H1 (cell line): ENCODE data around the gene TTC22. TPM values are rescaled to one million over a fixed set of nuclear protein-coding genes. Genes with fewer than 3 reads are reported as not detected.

Source experiments
- CTCF ChIA-PET: fragments of 300-600 bp; sonication (Branson Sonifier 250); formaldehyde crosslinking; loops from one replicate; lab custom pipeline; 2021; ENCODE audit not compliant: partially characterized antibody; lab: Charles Lee
- POLR2A ChIA-PET: fragments of 300-600 bp; sonication (Branson Sonifier 250); formaldehyde crosslinking; loops from one replicate; lab custom pipeline; 2021; ENCODE audit warnings: inconsistent platforms; ENCODE audit not compliant: partially characterized antibody; lab: Charles Lee
- DNase-seq, 2 experiments: peaks; one replicate each; pipeline versions ENCODE4 v3.0.0 to v3.0.0-alpha.2; 2010 to 2022; ENCODE audit warnings: low spot score in 2 of 2, low read depth in 1 of 2, mixed read lengths in 1 of 2
- FAIRE-seq: peaks from 2 replicates; lab custom pipeline; 2011; peaks lifted over from hg19 to GRCh38; lab: Jason Lieb, UNC
- H2AFZ ChIP-seq: 2 replicates; pipeline ENCODE4 v1.8.1; 2012; ENCODE audit warnings: low read length, inconsistent platforms
- H2AK5ac ChIP-seq: 2 replicates; pipeline ENCODE4 v1.6.1; 2013; ENCODE audit warnings: low read depth, low read length
- H2BK120ac ChIP-seq: replicated peaks from 2 replicates; pipeline ENCODE3; 2013; ENCODE audit warnings: low read depth, low read length, inconsistent platforms
- H2BK12ac ChIP-seq: 2 replicates; pipeline ENCODE4 v1.6.1; 2013; ENCODE audit warnings: low read depth, low read length
- H2BK15ac ChIP-seq: 2 replicates; pipeline ENCODE4 v1.6.1; 2013; ENCODE audit warnings: low read length
- H2BK20ac ChIP-seq: 2 replicates; pipeline ENCODE4 v1.6.1; 2013; ENCODE audit warnings: low read length
- H2BK5ac ChIP-seq: 2 replicates; pipeline ENCODE4 v1.6.1; 2013; ENCODE audit warnings: low read depth, low read length
- H3K14ac ChIP-seq: 2 replicates; pipeline ENCODE4 v1.6.1; 2013; ENCODE audit warnings: inconsistent platforms; ENCODE audit not compliant: insufficient read length
- H3K18ac ChIP-seq: 2 replicates; pipeline ENCODE4 v1.6.1; 2013; ENCODE audit warnings: low read length; ENCODE audit errors: extremely low read depth
- H3K23ac ChIP-seq: 2 replicates; pipeline ENCODE4 v1.6.1; 2013; ENCODE audit warnings: inconsistent platforms; ENCODE audit not compliant: insufficient read length
- H3K23me2 ChIP-seq: 2 replicates; pipeline ENCODE4 v1.6.1; 2013; ENCODE audit warnings: low read depth, low read length
- H3K27ac ChIP-seq: 2 replicates; pipeline ENCODE4 v1.6.1; 2011; ENCODE audit warnings: low read depth, low read length, inconsistent platforms
- H3K27me3 ChIP-seq, 4 experiments: replicated peaks in 1 of 4; 1 replicate in 1 of 4; 2 replicates in 3 of 4; pipeline versions ENCODE4 v1.6.1 to v1.8.1; 2011 to 2013; ENCODE audit warnings: low read length in 3 of 4, mild to moderate bottlenecking in 3 of 4, inconsistent platforms in 2 of 4, mixed read lengths in 2 of 4, moderate library complexity in 1 of 4; ENCODE audit not compliant: control insufficient read depth in 3 of 4, insufficient read depth in 3 of 4; ENCODE audit errors: extremely low read depth in 1 of 4
- H3K36me3 ChIP-seq, 4 experiments: 2 replicates each; pipeline versions ENCODE4 v1.6.1 to v1.8.1; 2011 to 2013; ENCODE audit warnings: mild to moderate bottlenecking in 4 of 4, low read length in 3 of 4, moderate library complexity in 2 of 4, control low read depth in 1 of 4, inconsistent platforms in 1 of 4; ENCODE audit not compliant: insufficient read depth in 4 of 4, control insufficient read depth in 2 of 4
- H3K4ac ChIP-seq: replicated peaks from 2 replicates; pipeline ENCODE3; 2013; ENCODE audit warnings: low read length, low read depth, mixed read lengths, inconsistent platforms; ENCODE audit not compliant: insufficient read length
- H3K4me1 ChIP-seq, 4 experiments: replicated peaks in 1 of 4; 1 replicate in 1 of 4; 2 replicates in 3 of 4; pipeline versions ENCODE4 v1.6.1 to v1.8.1; 2011 to 2013; ENCODE audit warnings: low read length in 3 of 4, inconsistent platforms in 2 of 4, mixed read lengths in 1 of 4; ENCODE audit not compliant: insufficient read depth in 4 of 4, control insufficient read depth in 3 of 4
- H3K4me2 ChIP-seq, 2 experiments: 2 replicates each; pipeline versions ENCODE4 v1.6.1 to v1.8.1; 2011 to 2013; ENCODE audit warnings: low read depth in 2 of 2, low read length in 2 of 2, control low read depth in 1 of 2, inconsistent platforms in 1 of 2, mild to moderate bottlenecking in 1 of 2; ENCODE audit not compliant: insufficient read depth in 1 of 2
- H3K4me3 ChIP-seq, 4 experiments: fragments of 200-600, 300-600 bp in 1 of 4; sonication (generic), shearing (Covaris generic), sonication (Bioruptor Twin) in 1 of 4; 2 replicates each; pipeline versions ENCODE4 v1.5.1 to v1.8.1; 2011 to 2016; ENCODE audit warnings: low read length in 4 of 4, low read depth in 3 of 4, control low read depth in 2 of 4, inconsistent platforms in 2 of 4, mild to moderate bottlenecking in 2 of 4, mixed read lengths in 1 of 4, moderate library complexity in 1 of 4; ENCODE audit not compliant: insufficient read depth in 2 of 4; ENCODE audit errors: extremely low read depth in 1 of 4
- H3K56ac ChIP-seq: replicated peaks from 2 replicates; pipeline ENCODE3; 2013; ENCODE audit warnings: low read depth, mild to moderate bottlenecking, mixed read lengths, low read length, inconsistent platforms; ENCODE audit not compliant: insufficient read length
- H3K79me1 ChIP-seq: 2 replicates; pipeline ENCODE4 v1.6.1; 2013; ENCODE audit warnings: low read depth, low read length, control low read depth
- H3K79me2 ChIP-seq, 2 experiments: 2 replicates each; pipeline versions ENCODE4 v1.6.1 to v1.8.1; 2012 to 2013; ENCODE audit warnings: low read length in 2 of 2, mild to moderate bottlenecking in 2 of 2, inconsistent platforms in 1 of 2; ENCODE audit not compliant: insufficient read depth in 2 of 2, control insufficient read depth in 1 of 2
- H3K9ac ChIP-seq, 4 experiments: replicated peaks in 1 of 4; 1 replicate in 1 of 4; 2 replicates in 3 of 4; pipeline versions ENCODE4 v1.6.1 to v1.8.1; 2011 to 2013; ENCODE audit warnings: low read depth in 3 of 4, low read length in 3 of 4, control low read depth in 2 of 4, mild to moderate bottlenecking in 2 of 4, moderate library complexity in 2 of 4, inconsistent platforms in 1 of 4; ENCODE audit errors: extremely low read depth in 1 of 4
- H3K9me3 ChIP-seq, 2 experiments: 2 replicates each; pipeline versions ENCODE4 v1.6.1 to v1.8.1; 2012 to 2013; ENCODE audit warnings: mild to moderate bottlenecking in 2 of 2, moderate library complexity in 2 of 2, control low read depth in 1 of 2, inconsistent platforms in 1 of 2, low read depth in 1 of 2, low read length in 1 of 2, mixed read lengths in 1 of 2; ENCODE audit not compliant: insufficient read depth in 2 of 2
- H4K20me1 ChIP-seq, 2 experiments: replicated peaks in 1 of 2; 2 replicates each; pipeline versions ENCODE3 to v1.8.1; 2011 to 2013; ENCODE audit warnings: inconsistent platforms in 2 of 2, low read length in 2 of 2, mild to moderate bottlenecking in 1 of 2; ENCODE audit not compliant: insufficient read depth in 2 of 2, control insufficient read depth in 1 of 2
- H4K5ac ChIP-seq: 2 replicates; pipeline ENCODE4 v1.6.1; 2013; ENCODE audit warnings: low read length, low read depth, mixed read lengths, inconsistent platforms; ENCODE audit not compliant: insufficient read length
- H4K8ac ChIP-seq: 2 replicates; pipeline ENCODE4 v1.8.0; 2013; ENCODE audit warnings: mild to moderate bottlenecking, moderate library complexity, low read length, inconsistent platforms; ENCODE audit not compliant: insufficient read depth; ENCODE audit errors: extremely low read depth
- H4K91ac ChIP-seq: replicated peaks from 2 replicates; pipeline ENCODE3; 2013; ENCODE audit warnings: low read length, mixed read lengths, inconsistent platforms; ENCODE audit not compliant: insufficient read length
- ASH2L ChIP-seq: fragments of 200-600, 300-600 bp; sonication (generic); IDR thresholded peaks from one replicate; pipeline ENCODE4 v1.7.1; 2017; ENCODE audit warnings: low read length
- CTCF ChIP-seq, 3 experiments: IDR thresholded peaks; 1 replicate in 2 of 3; 2 replicates in 1 of 3; pipeline versions ENCODE4 v1.5.1 to v1.6.1; 2011; ENCODE audit warnings: low read length in 3 of 3, mild to moderate bottlenecking in 3 of 3, inconsistent platforms in 2 of 3, low read depth in 1 of 3, moderate library complexity in 1 of 3; ENCODE audit not compliant: insufficient read depth in 1 of 3; ENCODE audit errors: control extremely low read depth in 1 of 3
- EGR1 ChIP-seq: IDR thresholded peaks from 2 replicates; pipeline ENCODE4 v1.6.1; 2011; ENCODE audit warnings: low read depth, low read length, borderline replicate concordance
- EP300 ChIP-seq, 2 experiments: IDR thresholded peaks; 1 replicate in 1 of 2; 2 replicates in 1 of 2; pipeline ENCODE4 v1.6.1; 2011 to 2012; ENCODE audit warnings: low read depth in 2 of 2, low read length in 2 of 2, mild to moderate bottlenecking in 2 of 2, borderline replicate concordance in 1 of 2, inconsistent platforms in 1 of 2, moderate library complexity in 1 of 2
- EZH2 ChIP-seq: fragments of 200-600 bp; sonication (generic); IDR thresholded peaks from 2 replicates; pipeline ENCODE4 v1.7.1; 2012; ENCODE audit warnings: low read depth, mild to moderate bottlenecking, moderate library complexity, low read length, inconsistent platforms; ENCODE audit not compliant: severe bottlenecking
- KDM5A ChIP-seq: fragments of 200-600 bp; IDR thresholded peaks from 2 replicates; pipeline ENCODE4 v1.7.1; 2012; ENCODE audit warnings: mild to moderate bottlenecking, low read length, inconsistent platforms, mixed read lengths
- NANOG ChIP-seq: IDR thresholded peaks from 2 replicates; pipeline ENCODE4 v1.6.1; 2011; ENCODE audit warnings: low read length, low read depth, mild to moderate bottlenecking, inconsistent platforms; ENCODE audit not compliant: insufficient read depth, poor library complexity, severe bottlenecking
- POLR2A ChIP-seq, 2 experiments: IDR thresholded peaks; 1 replicate in 1 of 2; 2 replicates in 1 of 2; pipeline ENCODE4 v1.6.1; 2011; ENCODE audit warnings: low read depth in 2 of 2, low read length in 2 of 2, mild to moderate bottlenecking in 2 of 2; ENCODE audit errors: control extremely low read depth in 1 of 2
- RAD21 ChIP-seq, 2 experiments: IDR thresholded peaks in 1 of 2; conservative IDR thresholded peaks in 1 of 2; 2 replicates each; pipeline ENCODE4 v1.6.1; 2011; ENCODE audit warnings: low read depth in 2 of 2, low read length in 2 of 2, improper control_type of control experiment in 1 of 2, inconsistent platforms in 1 of 2, mild to moderate bottlenecking in 1 of 2, moderate library complexity in 1 of 2
- SIN3A ChIP-seq, 2 experiments: IDR thresholded peaks in 1 of 2; conservative IDR thresholded peaks in 1 of 2; 2 replicates each; pipeline ENCODE4 v1.6.1; 2011 to 2012; ENCODE audit warnings: low read length in 2 of 2, improper control_type of control experiment in 1 of 2, low read depth in 1 of 2, mild to moderate bottlenecking in 1 of 2
- WGBS, 2 experiments: shearing (Covaris generic) in 1 of 2; methylation state at CpG; one replicate each; pipeline versions ENCODE4 v1.1.6 to v1.1.7; 2013 to 2015; ENCODE audit warnings: low lambda C conversion rate in 2 of 2, mixed read lengths in 2 of 2, inconsistent platforms in 1 of 2, low coverage in 1 of 2, missing lambda C conversion rate in 1 of 2; ENCODE audit not compliant: insufficient replicate concordance in 2 of 2, insufficient coverage in 1 of 2, insufficient read length in 1 of 2; ENCODE audit errors: extremely low coverage in 1 of 2, missing lambda C conversion rate in 1 of 2; 5-methylcytosine and 5-hydroxymethylcytosine counted together
- polyA plus RNA-seq, 7 experiments: library from polyadenylated mRNA; depleted of rRNA in 3 of 7; stranded (reverse) in 5 of 7; unstranded in 2 of 7; fragments of >200 nt in 5 of 7; fragments of 200-250 nt in 2 of 7; gene quantifications; 1 replicate in 5 of 7; 2 replicates in 1 of 7; 4 replicates in 1 of 7; pipeline versions ENCODE4 v1.2.1 to v1.2.3, GENCODE V29; 2011 to 2013; ENCODE audit warnings: missing spikeins in 2 of 7, mixed read lengths in 2 of 7
- total RNA-seq: library from RNA; stranded (reverse); fragmentation: NEBNext Ultra II Directional; extraction: Animal tissue kit (Norgen Biotek cat#: 25700); gene quantifications from 2 replicates; pipeline ENCODE4 v1.2.1, GENCODE V29; 2021

Gene TTC22
- total and polyA plus RNA-seq, 2 of the 8 experiments (the other 6 are each of a cell fraction or from before 2014, with no cell fraction given) = 1.00 to 1.6 TPM

- H3K56ac ChIP-seq = no peak overlapping the region
- DNase-seq (peak in 1 of 2 experiments; percentile 37), FAIRE-seq (no peak)
- ChIA-PET CTCF (no interaction called here), POLR2A (no interaction called here)
- 0 out of 4 replicates have a peak, but pooled peaks cover 0 to 3% of the 10 kb centered on the region in 2 experiments for H3K9me3 ChIP-seq
- no peak overlapping the region for H3K27ac ChIP-seq
- no peak overlapping the region for H2AK5ac ChIP-seq
- H2BK12ac ChIP-seq = no peak overlapping the region; the same call in 1 of the 2 replicates
- no peak overlapping the region for H3K4me3 ChIP-seq
- H2BK5ac ChIP-seq = no peak overlapping the region
- no peak overlapping the region for H3K4ac ChIP-seq
- H2BK20ac ChIP-seq = no peak overlapping the region
- no peaks in the 10 kb centered on the region for H4K20me1 ChIP-seq
- no peak overlapping the region for H3K14ac ChIP-seq
- no peaks in the 10 kb centered on the region for H3K79me1 ChIP-seq
- H2BK15ac ChIP-seq = no peak overlapping the region
- H2BK120ac ChIP-seq = no peak overlapping the region
- no peak overlapping the region for H3K23ac ChIP-seq
- no peaks in the 10 kb centered on the region for H3K23me2 ChIP-seq
- H4K8ac ChIP-seq = no peak overlapping the region; the same call in 1 of the 2 replicates
- H3K18ac ChIP-seq = no peak overlapping the region
- no peaks in the 10 kb centered on the region for H3K79me2 ChIP-seq
- H3K4me2 ChIP-seq = no peak overlapping the region
- no peaks in the 10 kb centered on the region for H3K4me1 ChIP-seq
- 91% methylated on average over 8 of the region's 8 CpGs; no CpG with 5 or more reads in 1 of the 2 experiments for WGBS, 2 experiments
- no peaks in the 10 kb centered on the region for H3K36me3 ChIP-seq
- no peak overlapping the region for H3K9ac ChIP-seq
- H4K5ac ChIP-seq = no peak overlapping the region
- no peak overlapping the region for H4K91ac ChIP-seq
- no peaks in the 10 kb centered on the region; a peak in 1 of 7 replicates for H3K27me3 ChIP-seq
- no peak overlapping the region for H2AFZ ChIP-seq
- TF ChIP-seq EZH2 = no peak
- TF ChIP-seq EGR1 = no peak
- no peak for TF ChIP-seq KDM5A
- no peak for TF ChIP-seq EP300 (IDR thresholded peaks at IDR 0.05; ENCODE audit: borderline replicate concordance in 1 of 2, low read depth in 2 of 2, low read length in 2 of 2)
- no peak for TF ChIP-seq NANOG
- no peak for TF ChIP-seq CTCF (IDR thresholded peaks at IDR 0.05; ENCODE audit: control extremely low read depth in 1 of 3, insufficient read depth in 1 of 3, low read depth in 1 of 3, low read length in 3 of 3)
- no peak for TF ChIP-seq SIN3A (conservative IDR thresholded peaks at IDR 0.05 in 1 of 2, IDR thresholded peaks at IDR 0.05 in 1 of 2; ENCODE audit: low read depth in 1 of 2, low read length in 2 of 2)
- TF ChIP-seq ASH2L = no peak
- TF ChIP-seq POLR2A (IDR thresholded peaks at IDR 0.05; ENCODE audit: control extremely low read depth in 1 of 2, low read depth in 2 of 2, low read length in 2 of 2) = no peak
- TF ChIP-seq RAD21 (IDR thresholded peaks at IDR 0.05 in 1 of 2, conservative IDR thresholded peaks at IDR 0.05 in 1 of 2; ENCODE audit: low read depth in 2 of 2, low read length in 2 of 2) = no peak
Measured at GRCh38 chr1:54836594-54836993, 35.5 kb upstream of the TTC22 start.
